ENCODE data around the gene MARCHF10. TPM values are rescaled to one million over a fixed set of nuclear protein-coding genes. Genes with fewer than 3 reads are reported as not detected.

The MARCHF10 gene
- total RNA-seq, 4 donors from 2014 or later = not detected

DNA sequence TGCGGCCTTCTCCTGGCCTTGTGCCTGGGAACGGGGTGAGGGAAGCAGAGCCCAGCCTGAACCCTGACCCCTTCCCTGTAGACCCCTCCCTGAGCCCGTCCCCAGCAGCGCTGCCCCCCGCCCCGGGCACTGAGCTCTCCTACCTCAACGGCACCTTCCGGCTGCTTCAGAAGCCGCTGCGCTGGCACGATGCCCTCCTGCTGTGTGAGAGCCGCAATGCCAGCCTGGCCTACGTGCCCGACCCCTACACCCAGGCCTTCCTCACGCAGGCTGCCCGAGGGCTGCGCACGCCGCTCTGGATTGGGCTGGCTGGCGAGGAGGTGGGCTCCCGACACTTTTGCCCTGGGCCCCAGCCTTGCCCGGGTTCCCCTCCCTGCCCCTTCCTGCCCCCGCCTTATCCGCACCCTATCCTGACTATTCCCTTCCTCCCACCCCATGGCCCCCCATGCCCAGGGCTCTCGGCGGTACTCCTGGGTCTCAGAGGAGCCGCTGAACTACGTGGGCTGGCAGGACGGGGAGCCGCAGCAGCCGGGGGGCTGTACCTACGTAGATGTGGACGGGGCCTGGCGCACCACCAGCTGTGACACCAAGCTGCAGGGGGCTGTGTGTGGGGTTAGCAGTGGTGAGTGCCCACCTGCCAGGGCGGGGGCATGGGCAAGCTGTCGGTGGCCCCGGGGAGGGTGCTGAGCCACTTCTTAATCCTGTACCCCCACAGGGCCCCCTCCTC lies 118.5 kb downstream of the MARCHF10 start:
- TF ChIP-seq, protein P1, sequence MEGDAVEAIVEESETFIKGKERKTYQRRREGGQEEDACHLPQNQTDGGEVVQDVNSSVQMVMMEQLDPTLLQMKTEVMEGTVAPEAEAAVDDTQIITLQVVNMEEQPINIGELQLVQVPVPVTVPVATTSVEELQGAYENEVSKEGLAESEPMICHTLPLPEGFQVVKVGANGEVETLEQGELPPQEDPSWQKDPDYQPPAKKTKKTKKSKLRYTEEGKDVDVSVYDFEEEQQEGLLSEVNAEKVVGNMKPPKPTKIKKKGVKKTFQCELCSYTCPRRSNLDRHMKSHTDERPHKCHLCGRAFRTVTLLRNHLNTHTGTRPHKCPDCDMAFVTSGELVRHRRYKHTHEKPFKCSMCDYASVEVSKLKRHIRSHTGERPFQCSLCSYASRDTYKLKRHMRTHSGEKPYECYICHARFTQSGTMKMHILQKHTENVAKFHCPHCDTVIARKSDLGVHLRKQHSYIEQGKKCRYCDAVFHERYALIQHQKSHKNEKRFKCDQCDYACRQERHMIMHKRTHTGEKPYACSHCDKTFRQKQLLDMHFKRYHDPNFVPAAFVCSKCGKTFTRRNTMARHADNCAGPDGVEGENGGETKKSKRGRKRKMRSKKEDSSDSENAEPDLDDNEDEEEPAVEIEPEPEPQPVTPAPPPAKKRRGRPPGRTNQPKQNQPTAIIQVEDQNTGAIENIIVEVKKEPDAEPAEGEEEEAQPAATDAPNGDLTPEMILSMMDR (IDR thresholded peaks at IDR 0.05; ENCODE audit: low read depth) = no peak

DNA sequence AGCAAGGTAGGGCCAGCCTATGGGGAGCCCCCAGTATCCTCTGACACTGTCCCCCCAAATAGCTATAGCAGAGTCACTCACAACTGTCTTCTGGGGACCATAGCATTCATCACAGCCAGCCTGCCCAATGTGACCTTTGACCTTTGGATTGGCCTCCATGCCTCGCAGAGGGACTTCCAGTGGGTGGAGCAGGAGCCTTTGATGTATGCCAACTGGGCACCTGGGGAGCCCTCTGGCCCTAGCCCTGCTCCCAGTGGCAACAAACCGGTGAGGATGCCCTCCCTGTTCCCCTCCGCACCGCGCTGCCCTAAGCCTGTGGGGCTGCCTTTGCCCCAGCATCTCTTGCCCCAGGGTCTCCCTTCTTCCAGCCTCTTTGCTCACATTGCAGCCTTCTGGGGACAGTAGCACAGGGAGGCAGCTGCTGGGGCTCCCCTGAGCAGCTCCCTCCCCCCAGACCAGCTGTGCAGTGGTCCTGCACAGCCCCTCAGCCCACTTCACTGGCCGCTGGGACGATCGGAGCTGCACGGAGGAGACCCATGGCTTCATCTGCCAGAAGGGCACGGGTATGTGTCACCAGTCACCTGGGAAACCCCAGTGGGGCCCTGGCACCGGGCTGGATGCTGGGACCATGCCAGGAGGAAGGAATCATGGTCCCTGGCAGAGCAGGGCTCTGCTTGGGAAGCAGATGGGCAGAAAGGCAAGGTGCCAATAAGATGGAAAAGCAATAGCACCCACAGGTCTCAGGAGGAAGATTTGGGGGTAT lies 119.5 kb downstream of the MARCHF10 start:
- TF ChIP-seq, protein P1 (IDR thresholded peaks at IDR 0.05; ENCODE audit: low read depth) = no peak

DNA sequence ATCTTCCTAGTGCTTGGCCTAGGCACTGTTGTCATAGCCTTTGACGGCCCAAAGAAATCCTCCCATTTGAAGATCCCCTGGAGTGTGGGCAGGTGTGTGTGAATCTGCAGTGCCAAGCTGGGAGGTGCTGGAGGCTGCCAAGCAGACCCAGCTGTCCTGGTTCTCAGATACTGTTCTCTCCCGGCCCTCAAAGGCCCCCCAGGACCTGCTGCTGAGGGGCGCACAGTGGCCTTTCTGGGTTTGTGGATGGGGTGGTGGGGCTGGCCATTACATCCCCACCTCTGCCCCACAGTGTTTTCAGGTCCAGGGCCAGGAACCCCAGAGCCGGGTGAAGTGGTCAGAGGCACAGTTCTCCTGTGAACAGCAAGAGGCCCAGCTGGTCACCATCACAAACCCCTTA lies 120.1 kb downstream of the MARCHF10 start:
- TF ChIP-seq, protein P1 (IDR thresholded peaks at IDR 0.05; ENCODE audit: low read depth) = no peak

DNA sequence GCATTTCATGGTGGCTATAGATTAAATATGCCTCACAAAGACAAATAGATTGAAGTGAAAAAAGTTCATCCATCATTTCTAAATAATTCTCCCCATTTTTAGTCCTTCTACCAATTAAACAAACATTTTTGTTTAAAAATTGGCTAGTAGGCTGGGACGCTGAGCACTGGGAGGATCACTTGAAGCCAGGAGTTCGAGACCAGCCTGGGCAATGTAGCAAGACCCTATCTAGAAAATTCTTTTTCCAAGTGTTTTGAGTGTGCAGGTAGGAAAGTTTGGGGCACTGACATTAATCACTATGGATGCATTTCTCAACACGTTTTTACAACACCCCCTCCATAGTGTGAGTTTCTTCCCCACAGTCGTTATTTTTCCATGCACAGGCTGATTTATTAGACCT lies 123.9 kb downstream of the MARCHF10 start:
- TF ChIP-seq, protein P1 (IDR thresholded peaks at IDR 0.05; ENCODE audit: low read depth) = no peak

DNA sequence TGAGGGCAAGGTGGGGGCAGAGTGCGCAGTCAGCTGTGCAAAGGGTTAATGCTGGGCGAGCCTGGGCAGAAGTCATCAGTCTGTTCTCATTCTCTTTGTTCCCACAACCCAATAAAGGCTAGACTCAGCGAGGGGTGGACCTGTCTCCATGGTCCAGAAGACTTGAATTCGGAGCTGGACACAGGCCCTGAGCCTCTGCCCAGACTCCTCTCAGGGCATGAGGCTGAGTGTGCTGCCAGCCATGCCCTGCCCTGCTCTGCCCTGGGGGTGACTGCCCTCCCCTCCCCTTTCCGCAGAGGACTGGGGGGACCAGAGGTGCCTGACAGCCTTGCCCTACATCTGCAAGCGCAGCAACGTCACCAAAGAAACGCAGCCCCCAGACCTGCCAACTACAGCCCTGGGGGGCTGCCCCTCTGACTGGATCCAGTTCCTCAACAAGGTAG lies 126.2 kb downstream of the MARCHF10 start:
- TF ChIP-seq, protein P1 (IDR thresholded peaks at IDR 0.05; ENCODE audit: low read depth) = no peak

DNA sequence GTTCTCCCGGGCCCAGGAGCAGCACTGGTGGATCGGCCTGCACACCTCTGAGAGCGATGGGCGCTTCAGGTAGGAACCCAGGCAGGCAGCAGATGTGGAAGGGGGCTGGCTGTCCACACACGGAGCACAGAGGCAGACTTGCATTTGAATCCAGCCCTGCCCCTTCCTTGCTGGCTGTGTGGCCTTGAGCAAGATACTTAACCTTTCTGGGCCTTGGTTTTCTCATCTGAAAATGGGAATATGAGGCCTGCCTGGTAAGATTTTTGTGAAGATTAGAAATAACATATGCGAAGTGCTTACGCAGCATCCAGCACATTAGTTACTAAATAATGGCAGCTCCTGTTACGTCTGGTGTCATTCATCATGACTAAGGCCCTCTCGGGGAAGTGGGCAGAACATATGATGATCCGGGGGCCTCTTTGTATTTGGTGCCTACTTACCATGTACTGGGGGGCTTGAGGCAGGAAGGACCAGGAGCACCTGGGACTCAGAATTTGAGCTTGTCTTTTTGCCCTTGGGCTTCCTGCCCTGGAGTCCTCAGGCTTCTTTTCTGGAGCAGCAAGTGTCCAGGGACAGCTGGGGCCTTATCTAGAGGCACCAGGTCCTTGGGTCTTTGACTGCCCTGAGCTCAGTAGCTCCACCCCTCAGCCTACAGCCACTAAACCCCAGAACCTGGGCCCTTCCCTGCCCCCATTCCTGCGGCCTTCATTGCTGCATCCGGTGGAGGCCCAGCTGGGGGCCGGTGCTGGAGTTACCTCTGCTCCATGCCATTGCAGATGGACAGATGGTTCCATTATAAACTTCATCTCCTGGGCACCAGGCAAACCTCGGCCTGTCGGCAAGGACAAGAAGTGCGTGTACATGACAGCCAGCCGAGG lies 126.8 kb downstream of the MARCHF10 start:
- TF ChIP-seq, protein P1 (IDR thresholded peaks at IDR 0.05; ENCODE audit: low read depth) = no peak
